Jurkat, Clone E6-1 (cell line): ENCODE data around the gene OLFM3.

Source experiments
- DNase-seq: peaks from one replicate; pipeline ENCODE4 v3.0.0-alpha.2; 2011; ENCODE audit warnings: low read depth, low spot score
- H3K4me3 ChIP-seq: 2 replicates; pipeline ENCODE4 v1.5.1; 2011; ENCODE audit warnings: mild to moderate bottlenecking, low read length, control low read depth, moderate library complexity

OLFM3 gene

DNA sequence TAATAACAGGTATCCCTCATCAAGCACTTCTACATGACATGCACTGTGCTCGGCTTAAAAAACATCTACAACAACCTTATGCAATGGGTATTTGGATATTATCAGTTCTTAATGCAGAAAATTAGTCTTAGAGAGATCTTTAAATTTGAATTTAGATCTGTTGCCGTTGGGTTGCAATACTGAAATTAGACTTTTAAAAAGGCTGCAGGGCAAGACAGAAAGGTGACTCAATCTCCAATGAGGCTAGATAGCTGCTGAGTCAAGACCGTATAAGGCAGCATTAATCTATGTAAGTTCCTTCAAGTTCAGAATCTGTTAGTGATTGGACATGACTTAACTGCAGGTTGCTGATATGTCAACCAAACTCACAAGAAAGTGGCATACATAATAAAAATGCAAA lies 37.3 kb downstream of the OLFM3 start:
- DNase-seq = no peak
- no peak overlapping the region for H3K4me3 ChIP-seq

DNA sequence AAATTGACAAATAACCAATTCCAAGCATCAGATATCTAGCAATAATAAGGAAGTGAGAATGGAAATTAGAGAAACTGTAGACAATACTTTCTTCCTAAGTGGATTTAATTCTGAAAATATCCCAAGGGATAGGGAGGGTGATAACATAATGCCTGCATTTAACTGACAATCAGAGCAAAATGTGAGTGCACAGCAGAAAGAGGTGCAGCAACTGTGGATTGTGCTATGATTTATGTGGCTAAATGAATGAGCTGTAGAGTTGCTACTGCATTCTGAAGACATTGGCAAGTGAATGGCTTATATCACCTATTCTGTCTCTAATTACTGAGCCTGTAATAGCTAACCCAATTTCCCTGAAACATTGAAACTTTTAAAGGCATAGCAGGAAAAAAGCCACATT lies 39.0 kb downstream of the OLFM3 start:
- DNase-seq = no peak
- no peak overlapping the region for H3K4me3 ChIP-seq

DNA sequence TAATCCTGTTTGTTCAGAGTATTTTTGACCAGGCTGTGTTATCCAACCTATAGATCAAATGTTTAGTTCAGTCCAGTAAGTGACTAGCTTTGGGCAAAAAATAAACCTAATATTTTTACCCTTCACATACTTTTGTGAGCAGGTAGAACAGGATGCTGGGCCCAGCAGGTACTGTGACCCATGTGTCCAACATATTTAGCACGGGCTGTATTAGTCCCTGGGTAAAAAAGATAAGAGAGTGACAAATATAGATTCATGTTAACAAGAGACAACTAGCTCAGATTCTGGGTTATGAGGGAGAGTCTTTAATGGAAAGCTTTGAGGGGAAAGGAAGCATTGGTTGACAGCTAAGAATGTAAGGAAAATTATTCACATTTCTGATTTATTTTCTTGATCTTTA lies 43.1 kb downstream of the OLFM3 start:
- no peak for DNase-seq
- no peak overlapping the region for H3K4me3 ChIP-seq

DNA sequence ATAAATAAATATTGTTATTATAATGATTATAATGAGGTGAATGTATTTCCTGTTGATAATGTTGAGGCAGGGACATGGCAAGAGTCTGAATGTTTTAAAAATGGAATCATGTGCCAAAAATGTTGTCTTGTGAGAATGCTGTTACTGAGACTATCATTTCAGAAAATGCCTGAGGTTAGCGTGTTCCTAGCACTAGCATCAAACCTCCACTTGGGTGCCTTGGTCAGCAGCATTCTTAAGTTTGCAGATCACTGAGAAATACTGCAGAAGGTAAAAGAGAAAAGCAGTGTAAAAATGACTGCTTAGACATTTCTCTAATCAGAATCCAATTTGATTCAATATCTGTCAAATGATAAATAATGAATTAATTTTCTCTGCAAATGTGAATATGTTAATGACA lies 50.8 kb downstream of the OLFM3 start:
- H3K4me3 ChIP-seq = no peak overlapping the region
- DNase-seq = no peak

DNA sequence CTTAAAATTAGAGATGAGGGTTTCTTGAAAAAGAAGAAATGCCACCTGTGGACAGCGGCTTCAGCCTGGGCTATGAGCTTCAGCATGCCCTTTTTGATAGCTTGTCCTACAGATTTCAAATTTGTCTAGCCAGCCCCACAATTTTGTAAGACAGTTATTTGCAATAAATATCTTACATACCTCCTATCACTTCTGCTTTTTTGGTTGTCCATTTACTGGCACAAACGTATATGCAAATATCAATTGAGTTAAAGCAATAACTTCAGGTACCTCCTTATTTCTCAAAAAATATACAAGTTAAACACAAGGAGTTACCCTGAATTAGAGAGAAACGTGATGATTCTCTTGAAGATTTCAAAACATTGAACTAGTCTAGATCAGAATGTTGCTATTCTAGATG lies 53.5 kb downstream of the OLFM3 start:
- no peak overlapping the region for H3K4me3 ChIP-seq
- DNase-seq = no peak

DNA sequence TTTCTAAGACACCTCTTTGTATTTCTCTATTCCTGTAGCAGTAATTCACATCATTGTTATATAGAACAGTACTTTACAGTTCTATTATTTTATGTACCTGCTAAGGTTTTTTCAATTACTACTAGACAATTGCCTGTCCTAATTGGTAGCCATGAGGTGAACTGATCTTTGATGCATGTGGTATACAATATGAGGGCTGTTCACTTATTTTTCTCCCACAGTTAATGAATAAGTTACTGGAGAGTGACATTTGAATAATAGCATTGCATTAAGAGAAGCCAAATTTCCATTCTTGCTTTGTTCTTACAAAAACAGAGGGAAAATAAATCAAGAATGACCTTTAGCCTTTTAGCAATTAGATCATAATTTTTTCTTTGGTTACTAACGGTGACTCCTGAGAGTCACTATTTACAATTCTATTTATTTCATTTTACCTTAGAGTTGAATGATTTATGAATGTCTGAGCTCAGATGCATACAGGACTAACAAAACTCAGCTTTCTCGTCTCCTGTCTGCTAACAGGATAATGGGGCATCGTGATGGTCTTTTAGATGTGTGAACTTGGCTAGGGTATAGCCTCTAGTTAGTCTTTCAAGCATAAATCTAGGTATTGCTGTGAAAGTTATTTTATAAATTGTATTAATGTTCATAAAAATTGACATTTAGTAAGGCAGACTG lies 54.1 kb downstream of the OLFM3 start:
- no peak overlapping the region for H3K4me3 ChIP-seq
- DNase-seq = no peak

DNA sequence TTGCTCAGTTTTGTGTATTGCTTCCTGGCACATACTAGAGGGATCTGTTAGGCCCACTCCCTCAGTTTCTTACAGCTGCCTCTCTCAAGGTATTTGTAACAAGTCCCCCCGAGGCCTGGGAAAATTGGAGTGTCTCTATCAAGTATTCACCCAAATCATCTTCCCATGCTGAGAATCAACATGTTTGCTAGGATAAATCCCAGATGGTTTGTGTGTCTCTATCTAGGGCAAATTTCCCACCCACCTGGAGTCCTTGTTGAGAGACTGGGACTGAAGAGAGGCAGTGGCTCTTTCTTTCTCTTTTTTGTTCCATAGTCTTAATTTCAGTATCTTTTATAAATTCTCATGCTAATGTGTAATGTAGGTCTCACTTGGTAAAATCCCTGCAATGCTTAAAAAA lies 58.0 kb downstream of the OLFM3 start:
- H3K4me3 ChIP-seq = no peak overlapping the region
- no peak for DNase-seq

DNA sequence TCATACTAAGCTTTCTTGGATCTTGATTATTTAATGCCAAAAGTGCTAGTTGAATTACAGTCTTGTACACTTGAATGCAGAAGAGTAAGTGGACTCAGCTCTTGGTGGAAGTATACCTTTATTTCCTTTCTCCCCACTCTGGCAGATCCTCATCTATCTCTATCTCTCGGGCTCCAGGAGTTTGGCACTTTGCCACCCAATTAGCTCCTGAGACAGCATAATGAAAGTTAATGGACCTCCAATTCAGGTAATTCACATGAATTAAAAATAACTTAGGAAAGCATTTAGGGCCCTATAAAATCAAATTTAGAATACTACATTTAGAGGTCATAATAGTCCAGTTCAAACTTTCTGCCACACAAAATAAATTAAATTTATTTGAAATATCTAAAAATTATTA lies 67.4 kb downstream of the OLFM3 start:
- DNase-seq = no peak
- H3K4me3 ChIP-seq = no peak overlapping the region

DNA sequence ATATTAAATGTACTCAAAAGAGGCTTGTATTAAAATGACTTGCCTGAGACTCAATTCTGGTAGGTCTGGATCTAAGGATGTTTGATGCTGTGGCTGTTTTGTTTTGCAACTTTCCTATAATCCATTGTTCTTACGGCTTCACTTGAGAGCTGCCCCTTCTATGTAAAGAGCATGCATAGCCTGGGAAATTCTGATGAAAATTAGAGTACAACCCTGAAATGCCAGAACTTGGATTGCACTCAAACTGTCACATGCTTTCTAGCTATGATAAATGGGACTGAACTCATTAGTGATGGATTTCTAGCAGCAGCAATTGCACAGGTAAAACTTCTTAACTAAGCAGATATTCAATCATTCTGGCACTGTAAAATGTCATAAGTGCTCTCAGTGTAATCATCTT lies 67.9 kb downstream of the OLFM3 start:
- H3K4me3 ChIP-seq = no peak overlapping the region
- DNase-seq = no peak

DNA sequence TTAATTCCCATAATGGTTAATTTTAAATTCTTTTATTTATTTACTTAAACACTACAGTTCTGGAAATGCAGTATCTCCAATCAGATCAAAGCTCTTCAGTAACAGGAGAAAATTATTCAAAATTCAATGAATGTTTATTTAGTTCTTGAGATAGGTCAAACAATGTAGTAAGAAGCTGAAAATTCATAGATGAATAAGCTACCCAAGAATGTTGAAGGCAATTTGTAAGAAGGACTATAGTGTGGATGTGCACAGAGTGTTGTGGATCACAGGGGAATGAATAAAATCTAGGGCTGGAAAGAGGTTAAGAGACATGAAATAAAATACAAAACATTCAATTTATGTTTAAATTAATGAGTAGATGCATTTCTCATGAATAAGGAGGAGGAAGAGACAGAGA lies 72.0 kb downstream of the OLFM3 start:
- H3K4me3 ChIP-seq = no peak overlapping the region
- DNase-seq = no peak

DNA sequence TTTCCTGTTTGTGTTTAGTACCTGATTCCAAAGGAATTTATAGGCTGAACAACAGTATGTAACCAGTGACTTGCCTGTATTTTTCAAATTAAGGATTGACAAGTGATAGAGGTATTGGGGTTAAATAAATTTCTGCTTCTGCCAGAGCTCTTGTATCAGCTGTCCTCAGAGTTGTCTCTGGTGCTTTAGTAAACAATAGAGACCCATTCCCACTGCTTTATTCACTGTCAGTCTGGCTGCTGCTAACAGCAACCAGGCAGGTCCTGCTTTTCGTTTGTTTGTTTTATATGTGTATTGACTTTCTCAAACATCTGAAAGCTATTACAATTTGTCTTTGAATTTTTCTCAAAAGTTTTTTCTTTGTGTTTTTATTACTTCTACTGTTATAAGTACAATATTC lies 76.1 kb downstream of the OLFM3 start:
- no peak overlapping the region for H3K4me3 ChIP-seq
- DNase-seq = no peak

DNA sequence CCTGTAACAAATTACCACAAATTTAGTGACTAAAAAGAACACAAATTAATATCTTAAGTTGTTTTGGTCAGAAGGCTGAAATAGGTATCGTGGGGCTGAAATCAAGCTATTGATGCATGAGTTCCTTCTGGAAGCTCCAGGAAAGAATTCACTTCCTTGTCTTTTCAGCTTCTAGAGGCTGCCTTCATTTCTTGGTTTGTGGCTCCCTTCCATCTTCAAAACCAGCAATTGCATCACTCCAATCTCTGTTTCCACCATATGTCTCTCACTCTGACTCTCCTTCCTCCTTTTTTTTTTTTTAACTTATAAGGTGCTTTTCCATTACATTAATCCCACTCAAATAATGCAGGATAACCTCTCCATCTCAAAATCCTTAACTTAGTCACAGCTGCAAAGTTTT lies 78.4 kb downstream of the OLFM3 start:
- no peak overlapping the region for H3K4me3 ChIP-seq
- no peak for DNase-seq

DNA sequence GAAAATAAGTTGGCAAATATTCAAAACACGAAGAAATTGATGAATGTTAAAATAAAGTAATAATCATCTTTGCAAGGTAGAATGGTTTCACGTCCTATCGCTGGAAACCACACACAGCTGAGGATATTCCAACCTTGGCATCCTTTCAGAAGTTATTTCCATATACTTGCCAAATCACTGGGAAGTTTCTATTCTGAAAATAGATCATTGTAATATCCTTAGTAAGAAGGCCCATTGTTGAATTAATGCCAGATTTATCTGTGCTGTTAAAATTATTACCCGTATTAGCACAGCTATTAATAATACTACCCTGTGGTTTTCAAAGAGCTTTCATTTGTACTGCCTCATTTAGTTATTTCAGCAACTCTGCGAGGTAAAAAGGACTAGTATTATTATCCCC lies 81.1 kb downstream of the OLFM3 start:
- no peak overlapping the region for H3K4me3 ChIP-seq
- DNase-seq = no peak

DNA sequence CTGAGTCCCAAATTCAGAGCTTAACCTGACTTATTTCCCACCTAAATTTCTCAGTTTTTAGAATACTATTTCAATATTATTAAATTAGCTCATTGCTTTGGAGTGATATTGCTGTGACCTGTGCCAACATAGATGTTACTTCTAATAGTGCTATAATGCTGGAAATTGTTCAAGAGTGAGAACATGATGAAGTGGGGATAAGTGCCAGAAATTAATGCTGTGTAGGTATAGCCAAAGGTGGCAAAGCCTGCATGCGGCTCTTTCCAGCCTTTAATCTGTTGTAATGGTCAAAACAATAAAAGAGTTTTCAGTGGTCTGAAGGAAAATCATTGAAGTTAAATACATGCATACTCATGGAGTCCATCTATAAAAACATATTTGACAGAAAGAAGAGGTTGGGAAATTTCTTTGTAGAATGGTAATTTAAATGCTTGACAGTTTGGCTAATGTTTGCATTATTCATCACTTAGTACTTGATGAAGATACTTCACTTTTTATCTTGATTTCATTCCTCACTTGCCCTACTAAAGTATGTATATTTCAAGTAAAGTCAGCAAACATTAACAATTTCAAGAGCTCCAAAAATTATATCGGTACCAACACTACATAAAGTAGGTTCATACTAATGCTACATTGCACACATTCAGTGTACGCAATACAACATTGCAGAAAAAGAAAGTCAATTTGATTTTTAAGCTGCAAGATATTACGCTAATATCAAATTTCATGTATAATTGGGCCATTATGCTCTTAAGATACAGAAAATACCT lies 82.1 kb downstream of the OLFM3 start:
- no peak for DNase-seq
- H3K4me3 ChIP-seq = no peak overlapping the region

DNA sequence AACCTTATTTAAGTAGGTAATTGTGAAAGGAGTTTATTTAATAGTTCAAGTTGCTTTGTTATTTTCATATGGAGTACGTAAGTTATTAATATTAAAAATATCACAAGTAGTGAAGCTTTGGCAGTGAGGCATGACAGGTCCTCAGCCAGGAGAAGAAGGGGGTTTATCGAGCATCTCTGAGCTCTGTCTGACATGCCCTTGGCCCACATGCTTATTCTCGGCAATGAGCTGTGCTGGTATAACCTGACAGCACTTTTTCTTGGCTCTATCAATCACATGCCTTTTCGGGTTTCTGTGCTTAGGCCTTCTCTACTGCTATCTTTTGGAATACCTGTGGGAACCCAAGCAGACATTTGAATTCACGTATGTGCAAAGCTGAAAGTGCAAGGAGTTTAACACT lies 84.8 kb downstream of the OLFM3 start:
- no peak for DNase-seq
- H3K4me3 ChIP-seq = no peak overlapping the region

DNA sequence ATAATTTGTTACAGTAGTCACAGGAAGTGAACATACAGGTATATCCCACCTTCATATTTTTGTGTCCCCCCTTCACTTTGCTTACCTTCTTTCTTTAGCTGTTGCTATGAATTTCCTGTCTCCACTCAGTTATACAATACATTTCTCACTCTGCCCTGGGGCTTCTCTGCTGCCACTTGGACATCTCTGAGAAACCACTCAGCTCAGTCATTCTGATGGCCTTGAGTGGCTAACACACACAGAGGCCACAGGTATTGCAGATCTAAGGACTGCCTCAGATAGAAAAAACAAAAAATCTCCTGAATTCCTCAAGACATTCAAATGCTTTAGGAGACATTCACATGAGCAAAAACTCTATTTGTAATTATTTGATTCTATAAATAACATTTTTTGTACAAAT lies 87.7 kb downstream of the OLFM3 start:
- DNase-seq = no peak
- H3K4me3 ChIP-seq = no peak overlapping the region

DNA sequence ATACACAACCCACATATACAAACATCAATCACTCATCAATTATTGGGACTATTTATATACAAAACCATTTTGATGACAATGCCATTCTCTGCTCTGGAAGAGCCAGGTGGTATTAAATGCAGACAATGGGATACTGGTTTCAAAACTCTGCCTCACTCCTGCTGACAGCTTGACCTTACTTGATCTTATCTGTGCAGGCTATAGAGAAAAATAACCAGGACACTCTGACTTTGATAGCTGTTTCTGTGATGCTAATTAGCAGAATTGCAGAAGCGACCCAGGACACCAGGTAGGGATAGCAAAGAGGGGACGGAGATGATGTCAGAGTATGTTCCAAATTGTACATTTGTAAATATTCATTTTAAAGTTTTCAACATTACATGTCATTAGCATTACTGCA lies 89.5 kb downstream of the OLFM3 start:
- DNase-seq = no peak
- no peak overlapping the region for H3K4me3 ChIP-seq

DNA sequence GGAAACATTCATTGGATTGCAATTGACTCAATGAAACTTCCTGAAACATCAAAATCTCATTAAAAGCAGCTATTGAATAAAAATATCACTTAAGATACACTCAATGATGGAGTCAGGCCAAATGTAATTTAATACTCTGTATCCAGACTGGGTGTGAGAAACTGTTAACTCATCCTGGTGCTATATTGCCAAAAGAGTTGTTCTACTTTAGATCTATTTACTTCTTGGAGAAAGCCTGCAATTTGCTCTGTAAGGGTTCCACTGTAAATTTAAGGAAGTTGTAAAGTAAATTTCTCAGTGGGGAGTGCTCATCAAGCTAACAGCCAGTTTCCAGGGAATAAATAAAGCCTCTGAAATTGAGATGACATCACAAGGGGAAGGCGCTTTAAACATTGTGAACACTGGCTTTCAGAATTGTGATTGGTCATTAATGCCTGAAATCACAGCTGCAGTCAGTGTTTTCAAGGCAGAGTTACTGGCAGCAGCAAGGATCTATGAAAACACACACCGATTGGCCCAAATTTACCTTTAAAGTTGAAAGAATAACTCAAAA lies 91.4 kb downstream of the OLFM3 start:
- DNase-seq = no peak
- no peak overlapping the region for H3K4me3 ChIP-seq

DNA sequence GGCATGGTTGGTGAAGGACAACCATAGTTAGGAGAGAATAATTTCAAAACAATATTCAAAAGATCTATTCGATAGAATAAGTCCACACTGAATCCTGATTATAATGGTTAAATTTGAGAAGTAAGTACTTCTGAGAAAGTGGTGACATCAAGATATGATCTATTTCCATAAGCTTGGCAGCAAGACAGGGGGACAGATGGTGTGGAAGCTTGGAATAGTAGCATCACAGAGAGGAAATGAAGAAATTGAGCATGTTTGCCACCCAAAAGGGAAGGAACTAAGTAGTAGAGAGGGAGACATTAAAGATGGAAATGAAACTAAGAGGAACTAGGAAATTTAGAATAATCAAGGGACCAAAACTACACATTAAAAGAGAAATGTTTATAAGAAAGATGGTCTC lies 94.5 kb downstream of the OLFM3 start:
- no peak overlapping the region for H3K4me3 ChIP-seq
- no peak for DNase-seq

DNA sequence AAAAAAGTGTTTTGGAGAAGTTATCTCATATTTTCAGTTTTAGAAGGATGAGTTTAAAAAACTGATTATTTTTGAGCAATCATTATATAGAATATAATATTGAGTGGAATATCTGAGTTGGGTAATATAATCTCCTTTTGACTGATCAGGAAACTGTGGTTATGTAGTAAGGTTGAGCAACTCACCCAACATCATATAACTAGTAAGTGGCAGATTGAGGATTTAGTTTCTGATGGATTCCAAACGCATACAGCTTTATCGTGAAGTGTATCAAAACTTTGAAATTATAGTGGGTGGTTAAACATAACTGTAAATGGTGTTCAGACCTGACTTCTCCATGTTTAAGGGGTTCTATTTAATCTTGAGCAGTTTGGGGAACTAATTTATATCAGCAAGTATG lies 98.6 kb downstream of the OLFM3 start:
- DNase-seq = no peak
- H3K4me3 ChIP-seq = no peak overlapping the region

DNA sequence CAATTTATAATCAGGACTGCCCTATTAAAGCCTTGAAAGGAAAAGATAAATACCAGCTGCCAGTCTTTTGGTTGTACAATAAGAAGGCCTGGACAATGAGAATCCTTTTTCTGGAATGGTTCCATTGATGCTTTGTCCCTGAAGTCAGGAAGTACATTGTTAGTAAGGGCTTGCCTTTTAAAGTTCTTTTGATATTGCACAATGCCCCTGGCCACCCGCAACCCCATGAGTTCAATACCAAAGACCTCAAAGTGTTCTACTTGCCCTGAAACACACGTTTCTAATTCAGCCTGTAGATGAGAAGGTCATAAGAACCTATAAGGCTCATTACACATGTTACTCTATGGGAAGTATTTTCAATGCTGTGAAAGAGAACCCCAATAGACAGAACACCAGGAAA lies 112.1 kb downstream of the OLFM3 start:
- no peak overlapping the region for H3K4me3 ChIP-seq
- no peak for DNase-seq
